ENCODE measurements around the gene APOLD1. TPM values are rescaled to one million over a fixed set of nuclear protein-coding genes. Genes with fewer than 3 reads are reported as not detected.

Gene APOLD1
- total and polyA plus RNA-seq, 2 of the 8 experiments (the other 6 are each of a cell fraction or from before 2014, with no cell fraction given), result 0.12 to 0.71 TPM

GRCh38 chr12:12777092-12777491 lies 8.4 kb upstream of the APOLD1 start:
- Histone ChIP-seq H3K27me3 (replicated peaks in 1 of 4; ENCODE audit: control insufficient read depth in 3 of 4, extremely low read depth in 1 of 4, insufficient read depth in 3 of 4, low read length in 3 of 4) (no peaks in the 10 kb centered on the region), H3K4me2 (ENCODE audit: insufficient read depth in 1 of 2, low read depth in 2 of 2, low read length in 2 of 2) (no peak overlapping the region), H2BK20ac (ENCODE audit: low read length) (no peak overlapping the region), H3K9me3 (ENCODE audit: insufficient read depth in 2 of 2, low read depth in 1 of 2, low read length in 1 of 2) (no peaks in the 10 kb centered on the region), H3K18ac (ENCODE audit: extremely low read depth, low read length) (no peak overlapping the region), H3K27ac (ENCODE audit: low read depth, low read length) (no peak overlapping the region), H3K4ac (replicated peaks; ENCODE audit: insufficient read length, low read depth, low read length) (no peak overlapping the region), H2BK12ac (ENCODE audit: low read depth, low read length) (no peak overlapping the region), H4K8ac (ENCODE audit: extremely low read depth, insufficient read depth, low read length) (no peak overlapping the region), H3K79me1 (ENCODE audit: low read depth, low read length) (no peaks in the 10 kb centered on the region), H3K4me3 (ENCODE audit: extremely low read depth in 1 of 4, insufficient read depth in 2 of 4, low read depth in 3 of 4, low read length in 4 of 4) (no peak overlapping the region), H4K91ac (replicated peaks; ENCODE audit: insufficient read length, low read length) (no peak overlapping the region), H2BK5ac (ENCODE audit: low read depth, low read length) (no peak overlapping the region), H2BK120ac (replicated peaks; ENCODE audit: low read depth, low read length) (no peak overlapping the region), H3K56ac (replicated peaks; ENCODE audit: insufficient read length, low read depth, low read length) (no peak overlapping the region), H2AK5ac (ENCODE audit: low read depth, low read length) (no peak overlapping the region), H3K36me3 (ENCODE audit: control insufficient read depth in 2 of 4, insufficient read depth in 4 of 4, low read length in 3 of 4) (no peaks in the 10 kb centered on the region), H4K20me1 (replicated peaks in 1 of 2; ENCODE audit: control insufficient read depth in 1 of 2, insufficient read depth in 2 of 2, low read length in 2 of 2) (no peaks in the 10 kb centered on the region), H3K79me2 (ENCODE audit: control insufficient read depth in 1 of 2, insufficient read depth in 2 of 2, low read length in 2 of 2) (no peaks in the 10 kb centered on the region), H3K23ac (ENCODE audit: insufficient read length) (no peak overlapping the region), H3K4me1 (replicated peaks in 1 of 4; ENCODE audit: control insufficient read depth in 3 of 4, insufficient read depth in 4 of 4, low read length in 3 of 4) (no peaks in the 10 kb centered on the region; a peak in 1 of 7 replicates), H2AFZ (ENCODE audit: low read length) (no peak overlapping the region), H2BK15ac (ENCODE audit: low read length) (no peak overlapping the region), H4K5ac (ENCODE audit: insufficient read length, low read depth, low read length) (no peak overlapping the region), H3K14ac (ENCODE audit: insufficient read length) (no peak overlapping the region), H3K23me2 (ENCODE audit: low read depth, low read length) (no peaks in the 10 kb centered on the region), H3K9ac (replicated peaks in 1 of 4; ENCODE audit: extremely low read depth in 1 of 4, low read depth in 3 of 4, low read length in 3 of 4) (no peak overlapping the region)
- WGBS, 2 experiments (ENCODE audit: extremely low coverage in 1 of 2, insufficient coverage in 1 of 2, insufficient read length in 1 of 2, insufficient replicate concordance in 2 of 2, low coverage in 1 of 2, low lambda C conversion rate in 2 of 2, missing lambda C conversion rate in 1 of 2), result 71% methylated on average over 3 of the region's 3 CpGs; no CpG with 5 or more reads in 1 of the 2 experiments
- ChIA-PET POLR2A (ENCODE audit: partially characterized antibody) (no interaction called here), CTCF (ENCODE audit: partially characterized antibody) (interaction anchor here (1.2 to 1.4 kb wide), 2 partner anchors 12 to 40 kb away, joined by 3 to 5 read pairs; no protein-coding TSS in a partner anchor)
- FAIRE-seq, result no peak
- no peak for DNase-seq (ENCODE audit: low read depth in 1 of 2, low spot score in 2 of 2)
- TF ChIP-seq JUND (IDR thresholded peaks at IDR 0.05; ENCODE audit: low read length) (no peak), RNF2 (IDR thresholded peaks at IDR 0.05; ENCODE audit: borderline replicate concordance, low read depth, low read length, missing control alignments, poor library complexity, severe bottlenecking) (no peak), EZH2 (IDR thresholded peaks at IDR 0.05; ENCODE audit: low read depth, low read length, severe bottlenecking) (no peak), BCL11A (IDR thresholded peaks at IDR 0.05; ENCODE audit: low read depth in 2 of 2, low read length in 2 of 2) (no peak), ATF3 (IDR thresholded peaks at IDR 0.05; ENCODE audit: insufficient read depth, low read depth, low read length) (no peak), RFX5 (IDR thresholded peaks at IDR 0.05; ENCODE audit: borderline replicate concordance, low read depth, low read length) (no peak), HDAC2 (IDR thresholded peaks at IDR 0.05; ENCODE audit: borderline replicate concordance in 1 of 2, low read depth in 2 of 2, low read length in 2 of 2) (no peak), GABPA (IDR thresholded peaks at IDR 0.05; ENCODE audit: borderline replicate concordance, insufficient read depth, low read length) (no peak), FOSL1 (IDR thresholded peaks at IDR 0.05; ENCODE audit: insufficient read depth, low read depth, low read length) (no peak), MAX (IDR thresholded peaks at IDR 0.05) (no peak), NANOG (IDR thresholded peaks at IDR 0.05; ENCODE audit: insufficient read depth, low read depth, low read length, poor library complexity, severe bottlenecking) (no peak)

Data from H1 (cell line).